Measurements from ENCODE around the gene NTF3. TPM values are rescaled to one million over a fixed set of nuclear protein-coding genes. Genes with fewer than 3 reads are reported as not detected.

Gene NTF3
- polyA plus RNA-seq, 1 donor (not counting 4 experiments of a cell fraction or from before 2014, with no cell fraction given) = not detected

DNA sequence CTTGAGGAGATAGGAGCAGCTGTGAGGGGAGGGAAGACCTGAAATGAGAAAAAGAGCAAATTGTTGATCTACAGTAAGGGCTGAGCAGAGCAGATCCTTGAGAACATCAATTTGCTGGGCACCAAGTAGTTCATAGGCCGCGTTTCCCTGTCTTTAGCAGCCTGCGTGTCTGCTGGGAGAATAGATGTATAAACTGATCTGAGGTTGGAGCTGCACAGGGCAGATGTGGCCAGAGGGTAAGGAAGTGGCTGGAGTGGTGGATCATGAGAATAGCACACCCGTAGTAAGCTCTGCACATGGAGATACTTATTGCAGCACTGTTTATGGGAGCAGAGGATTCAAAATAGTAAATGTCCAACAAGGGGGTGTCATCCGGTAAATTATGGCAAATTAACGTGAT is 44.4 kb downstream of the NTF3 start:
- FAIRE-seq (no peak), DNase-seq (ENCODE audit: low read depth, low spot score) (no peak)
- dilution Hi-C loops (cut with MboI; ENCODE audit: extremely low pct_ligation_motif_present, low sequenced_read_pairs) = no loop called here
- no peak overlapping the region for H3K9ac ChIP-seq (ENCODE audit: control insufficient read depth, extremely low read depth, insufficient read depth, low read length)
- TF ChIP-seq EZH2 (IDR thresholded peaks at IDR 0.05; ENCODE audit: low read length) = no peak
- TF ChIP-seq, protein P1, sequence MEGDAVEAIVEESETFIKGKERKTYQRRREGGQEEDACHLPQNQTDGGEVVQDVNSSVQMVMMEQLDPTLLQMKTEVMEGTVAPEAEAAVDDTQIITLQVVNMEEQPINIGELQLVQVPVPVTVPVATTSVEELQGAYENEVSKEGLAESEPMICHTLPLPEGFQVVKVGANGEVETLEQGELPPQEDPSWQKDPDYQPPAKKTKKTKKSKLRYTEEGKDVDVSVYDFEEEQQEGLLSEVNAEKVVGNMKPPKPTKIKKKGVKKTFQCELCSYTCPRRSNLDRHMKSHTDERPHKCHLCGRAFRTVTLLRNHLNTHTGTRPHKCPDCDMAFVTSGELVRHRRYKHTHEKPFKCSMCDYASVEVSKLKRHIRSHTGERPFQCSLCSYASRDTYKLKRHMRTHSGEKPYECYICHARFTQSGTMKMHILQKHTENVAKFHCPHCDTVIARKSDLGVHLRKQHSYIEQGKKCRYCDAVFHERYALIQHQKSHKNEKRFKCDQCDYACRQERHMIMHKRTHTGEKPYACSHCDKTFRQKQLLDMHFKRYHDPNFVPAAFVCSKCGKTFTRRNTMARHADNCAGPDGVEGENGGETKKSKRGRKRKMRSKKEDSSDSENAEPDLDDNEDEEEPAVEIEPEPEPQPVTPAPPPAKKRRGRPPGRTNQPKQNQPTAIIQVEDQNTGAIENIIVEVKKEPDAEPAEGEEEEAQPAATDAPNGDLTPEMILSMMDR (optimal IDR thresholded peaks at IDR 0.05 in 1 of 3, IDR thresholded peaks at IDR 0.05 in 1 of 3, conservative IDR thresholded peaks at IDR 0.05 in 1 of 3; ENCODE audit: extremely low read depth in 1 of 3, insufficient read depth in 2 of 3, low read length in 3 of 3) = no peak
- H3K9me1 ChIP-seq (ENCODE audit: control insufficient read depth, extremely low read depth, insufficient read depth, low read length) = no peaks in the 10 kb centered on the region
- H2AFZ ChIP-seq (ENCODE audit: control insufficient read depth, low read length) = no peak overlapping the region
- no peaks in the 10 kb centered on the region for H3K9me3 ChIP-seq (ENCODE audit: control insufficient read depth, low read depth, low read length)
- no peak overlapping the region for H3K27ac ChIP-seq (ENCODE audit: control insufficient read depth, insufficient read depth, low read length)
- no peaks in the 10 kb centered on the region for H3K36me3 ChIP-seq (ENCODE audit: control insufficient read depth in 2 of 2, extremely low read depth in 1 of 2, insufficient read depth in 2 of 2, low read length in 2 of 2)
- no peaks in the 10 kb centered on the region for H3K4me1 ChIP-seq (ENCODE audit: control insufficient read depth, extremely low read depth, insufficient read depth, low read length)
- no peak overlapping the region for H3K4me3 ChIP-seq (ENCODE audit: control insufficient read depth in 2 of 3, extremely low read depth in 1 of 3, insufficient read depth in 2 of 3, low read depth in 1 of 3, low read length in 3 of 3)
- H3K79me2 ChIP-seq (ENCODE audit: control insufficient read depth, insufficient read depth, low read length) = no peaks in the 10 kb centered on the region
- peaks cover 5% of the 10 kb centered on the region for H3K27me3 ChIP-seq (ENCODE audit: control insufficient read depth, extremely low read depth, insufficient read depth, low read length)
- no peak overlapping the region for H3K4me2 ChIP-seq (ENCODE audit: control insufficient read depth, extremely low read depth, insufficient read depth, low read depth, low read length)
- no peaks in the 10 kb centered on the region for H4K20me1 ChIP-seq (ENCODE audit: control insufficient read depth, extremely low read depth, insufficient read depth, low read length)

DNA sequence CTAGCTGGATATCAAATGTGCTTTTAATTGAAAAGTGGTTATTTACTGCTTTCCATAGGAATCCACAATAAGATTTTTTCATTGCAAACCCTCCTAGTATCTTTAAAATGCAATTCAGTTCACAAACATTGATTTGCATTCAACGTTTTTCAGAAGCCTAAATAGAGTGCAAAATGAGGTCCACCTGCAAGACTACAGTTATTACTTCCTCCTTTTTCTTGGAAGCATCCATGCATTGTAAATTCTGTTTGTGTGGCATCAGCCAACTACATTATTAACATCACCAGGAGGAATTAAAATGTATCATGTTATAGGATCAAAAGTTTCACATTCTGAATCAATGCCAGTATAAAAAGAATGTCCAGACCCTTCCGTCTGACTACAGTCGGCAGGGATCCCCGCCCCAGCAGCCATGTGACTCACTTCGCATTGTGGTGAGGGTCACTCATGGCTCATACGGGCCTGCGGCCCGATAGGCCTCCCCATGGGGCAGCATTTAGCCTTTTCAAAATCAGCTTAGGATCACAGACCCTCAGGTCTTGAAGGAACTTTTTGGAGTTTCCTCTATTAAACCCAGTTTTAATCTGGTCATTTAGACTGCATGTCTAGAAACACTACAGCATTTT is 46.3 kb downstream of the NTF3 start:
- peaks cover 5% of the 10 kb centered on the region for H3K27me3 ChIP-seq (ENCODE audit: control insufficient read depth, extremely low read depth, insufficient read depth, low read length)
- H3K4me1 ChIP-seq (ENCODE audit: control insufficient read depth, extremely low read depth, insufficient read depth, low read length) = no peaks in the 10 kb centered on the region
- dilution Hi-C loops (cut with MboI; ENCODE audit: extremely low pct_ligation_motif_present, low sequenced_read_pairs) = no loop called here
- H2AFZ ChIP-seq (ENCODE audit: control insufficient read depth, low read length) = no peak overlapping the region
- H3K79me2 ChIP-seq (ENCODE audit: control insufficient read depth, insufficient read depth, low read length) = no peaks in the 10 kb centered on the region
- no peaks in the 10 kb centered on the region for H3K9me3 ChIP-seq (ENCODE audit: control insufficient read depth, low read depth, low read length)
- no peak overlapping the region for H3K4me2 ChIP-seq (ENCODE audit: control insufficient read depth, extremely low read depth, insufficient read depth, low read depth, low read length)
- H3K9ac ChIP-seq (ENCODE audit: control insufficient read depth, extremely low read depth, insufficient read depth, low read length) = no peak overlapping the region
- FAIRE-seq (no peak), DNase-seq (ENCODE audit: low read depth, low spot score) (no peak)
- no peaks in the 10 kb centered on the region for H3K9me1 ChIP-seq (ENCODE audit: control insufficient read depth, extremely low read depth, insufficient read depth, low read length)
- H3K27ac ChIP-seq (ENCODE audit: control insufficient read depth, insufficient read depth, low read length) = no peak overlapping the region
- H3K4me3 ChIP-seq (ENCODE audit: control insufficient read depth in 2 of 3, extremely low read depth in 1 of 3, insufficient read depth in 2 of 3, low read depth in 1 of 3, low read length in 3 of 3) = no peak overlapping the region
- TF ChIP-seq, protein P1 (optimal IDR thresholded peaks at IDR 0.05 in 1 of 3, IDR thresholded peaks at IDR 0.05 in 1 of 3, conservative IDR thresholded peaks at IDR 0.05 in 1 of 3; ENCODE audit: extremely low read depth in 1 of 3, insufficient read depth in 2 of 3, low read length in 3 of 3) = no peak
- no peak for TF ChIP-seq EZH2 (IDR thresholded peaks at IDR 0.05; ENCODE audit: low read length)
- H3K36me3 ChIP-seq (ENCODE audit: control insufficient read depth in 2 of 2, extremely low read depth in 1 of 2, insufficient read depth in 2 of 2, low read length in 2 of 2) = no peaks in the 10 kb centered on the region
- H4K20me1 ChIP-seq (ENCODE audit: control insufficient read depth, extremely low read depth, insufficient read depth, low read length) = no peaks in the 10 kb centered on the region
